DMS 273 (cell line): Measurements from ENCODE around the gene OR52K1.

Experiments
- DNase-seq: peaks from one replicate; lab custom pipeline; 2025; ENCODE audit not compliant: unreplicated experiment; lab: John Stamatoyannopoulos, UW

OR52K1 gene

GRCh38 chr11:4482445-4482844 is at the start of gene OR52K1:
TSS of gene OR52K1 (plus strand) at chr11:4482646. CDS start at chr11:4488901, 6,255 bp downstream.
- DNase-seq: no peak

GRCh38 chr11:4433856-4434255 is 48.6 kb upstream of the OR52K1 start:
- DNase-seq: no peak

GRCh38 chr11:4436411-4436810 is 46.0 kb upstream of the OR52K1 start:
- no peak for DNase-seq

DNA sequence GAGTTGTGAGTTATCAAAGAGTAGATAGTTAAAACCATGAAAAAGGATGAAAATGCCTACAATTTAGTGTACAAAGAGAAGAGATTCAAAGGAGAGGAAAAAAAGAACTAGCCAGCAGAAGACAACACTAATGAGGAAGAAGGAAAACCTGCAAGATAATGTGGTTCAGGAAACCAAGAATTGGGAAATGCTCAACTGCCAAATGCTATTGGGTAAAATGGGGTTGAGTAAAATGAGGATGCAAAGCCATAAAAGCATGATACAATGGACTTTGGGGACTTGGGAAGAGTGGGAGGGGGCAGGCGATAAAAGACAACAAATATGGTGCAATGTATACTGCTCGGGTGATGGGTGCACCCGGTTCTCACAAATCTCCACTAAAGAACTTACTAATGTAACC is 40.9 kb upstream of the OR52K1 start:
- no peak for DNase-seq

- no peak for DNase-seq
Observed at GRCh38 chr11:4443232-4443891, 39.1 kb upstream of the OR52K1 start.

GRCh38 chr11:4448995-4449394 is 33.5 kb upstream of the OR52K1 start, which contains the start of gene OR52K2:
TSS of gene OR52K2 (plus strand) at chr11:4449295. CDS start at chr11:4449340, 45 bp downstream.
- DNase-seq: no peak

DNA sequence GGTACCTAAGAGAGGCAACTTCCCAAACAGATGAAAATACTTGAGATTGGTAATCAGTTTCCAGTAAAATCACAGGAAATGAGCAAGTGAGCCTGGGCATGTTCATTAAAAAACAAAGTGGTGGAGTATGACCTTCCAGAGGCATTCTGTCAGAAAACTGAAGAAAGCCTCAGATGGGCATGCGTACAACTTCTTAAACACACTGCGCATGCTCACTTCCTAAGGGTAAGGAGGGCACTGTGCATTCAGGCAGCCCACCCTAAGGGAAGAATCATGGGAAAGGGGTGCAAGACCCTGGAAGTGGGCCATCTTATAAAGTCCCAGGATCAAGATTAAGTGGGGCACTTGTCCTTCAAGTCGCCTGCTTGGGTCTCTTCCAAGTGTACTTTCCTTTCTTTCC is 29.3 kb upstream of the OR52K1 start:
- no peak for DNase-seq

- no peak for DNase-seq
Observed at GRCh38 chr11:4454021-4454420, 28.4 kb upstream of the OR52K1 start.

- no peak for DNase-seq
Observed at GRCh38 chr11:4455419-4455818, 27.0 kb upstream of the OR52K1 start.

DNA sequence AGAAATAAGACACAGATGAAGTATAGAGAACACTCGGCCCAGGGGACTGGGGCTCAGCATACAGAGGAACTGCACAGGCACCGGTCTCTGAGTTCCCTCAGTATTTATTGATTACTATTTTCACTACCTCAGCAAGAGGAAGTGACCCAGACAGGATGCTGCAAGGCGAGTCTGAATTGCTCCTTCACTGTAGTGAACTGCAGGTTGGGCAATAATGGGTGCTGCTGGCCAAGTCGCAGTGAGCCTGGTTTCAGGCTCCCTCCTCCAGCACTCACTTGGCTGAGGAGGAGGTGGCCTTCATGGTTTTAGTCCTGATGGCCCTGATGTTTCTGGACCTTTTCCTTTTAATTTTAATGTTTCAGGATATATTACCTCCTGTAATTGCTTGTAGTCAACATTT is 22.9 kb upstream of the OR52K1 start:
- no peak for DNase-seq

GRCh38 chr11:4460151-4460550 is 22.3 kb upstream of the OR52K1 start:
- DNase-seq: no peak

- DNase-seq: no peak
Observed at GRCh38 chr11:4464216-4465159, 18.0 kb upstream of the OR52K1 start.

- no peak for DNase-seq
Observed at GRCh38 chr11:4465407-4465806, 17.0 kb upstream of the OR52K1 start.

- DNase-seq: no peak
Observed at GRCh38 chr11:4466131-4466870, 16.1 kb upstream of the OR52K1 start.

- DNase-seq: no peak
Observed at GRCh38 chr11:4466871-4467442, 15.5 kb upstream of the OR52K1 start.

DNA sequence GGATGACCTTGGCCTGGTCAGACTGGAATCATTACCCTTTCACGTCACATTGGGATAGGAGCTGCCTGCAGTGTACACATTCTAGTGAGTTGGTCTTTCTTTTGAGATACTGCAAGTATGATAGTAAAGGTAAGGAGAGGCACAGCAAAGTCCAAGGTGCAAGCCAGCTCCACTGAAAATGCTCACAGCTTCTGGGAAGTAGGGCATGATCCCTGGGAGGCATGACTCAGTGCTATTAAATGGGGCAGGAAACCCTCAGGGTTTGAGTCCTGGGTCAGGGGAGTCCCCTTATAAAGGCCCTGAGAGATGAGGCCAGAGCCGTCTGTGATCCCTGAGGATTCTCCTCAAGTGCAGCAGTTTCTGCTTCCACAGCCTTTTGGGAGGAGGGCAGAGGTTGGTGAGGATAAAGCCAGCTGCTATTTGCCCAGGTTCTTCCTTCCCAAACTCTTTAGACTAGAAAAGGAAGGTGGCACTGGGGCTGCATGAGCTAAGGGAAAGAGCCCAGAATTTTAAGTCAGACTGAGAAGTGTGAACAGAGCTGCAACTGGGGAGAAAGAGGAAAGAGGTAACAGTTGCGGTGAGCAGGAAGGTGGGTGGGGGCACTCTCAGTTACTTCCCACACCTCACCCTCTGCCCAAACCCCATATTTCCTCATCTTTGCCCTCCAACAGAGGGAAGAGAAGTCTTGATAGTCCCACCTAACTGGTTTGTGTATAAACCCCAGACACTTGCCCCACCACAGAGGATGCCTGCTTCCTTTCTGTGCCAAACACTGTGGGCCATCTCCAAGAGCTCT is 14.4 kb upstream of the OR52K1 start:
- DNase-seq: no peak

GRCh38 chr11:4479644-4480043 is 2.8 kb upstream of the OR52K1 start:
- no peak for DNase-seq

DNA sequence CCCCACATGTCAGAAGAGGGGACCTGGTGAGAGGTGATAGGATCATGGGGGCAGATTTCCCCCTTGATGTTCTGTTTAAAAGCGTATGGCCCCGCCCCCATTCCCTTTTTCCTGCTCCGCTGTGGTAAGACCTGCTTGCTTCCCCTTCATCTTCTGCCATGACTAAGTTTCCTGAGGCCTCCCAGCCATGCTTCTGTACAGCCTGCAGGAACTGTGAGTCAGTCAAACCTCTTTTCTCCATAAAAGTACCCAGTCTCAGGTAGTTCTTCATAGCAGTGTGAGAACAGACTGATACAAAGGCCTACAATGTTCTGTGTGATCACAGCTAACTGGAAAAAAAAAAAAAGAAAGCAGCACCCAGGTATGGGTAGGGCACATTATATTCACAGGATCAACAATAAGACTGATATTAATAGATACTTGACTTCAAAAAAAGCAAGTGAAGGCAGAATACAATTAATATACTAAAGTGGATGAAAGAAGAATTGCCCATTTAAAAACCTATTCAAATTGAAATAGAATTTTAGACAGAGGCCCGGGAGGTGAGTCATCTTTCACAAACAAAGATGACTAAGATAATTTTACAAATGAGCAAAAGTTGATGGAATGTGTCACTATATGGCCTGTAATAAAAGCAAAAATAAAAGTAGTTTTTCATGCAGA is 1.7 kb upstream of the OR52K1 start:
- no peak for DNase-seq

GRCh38 chr11:4481240-4481582 is 1.2 kb upstream of the OR52K1 start:
- no peak for DNase-seq

DNA sequence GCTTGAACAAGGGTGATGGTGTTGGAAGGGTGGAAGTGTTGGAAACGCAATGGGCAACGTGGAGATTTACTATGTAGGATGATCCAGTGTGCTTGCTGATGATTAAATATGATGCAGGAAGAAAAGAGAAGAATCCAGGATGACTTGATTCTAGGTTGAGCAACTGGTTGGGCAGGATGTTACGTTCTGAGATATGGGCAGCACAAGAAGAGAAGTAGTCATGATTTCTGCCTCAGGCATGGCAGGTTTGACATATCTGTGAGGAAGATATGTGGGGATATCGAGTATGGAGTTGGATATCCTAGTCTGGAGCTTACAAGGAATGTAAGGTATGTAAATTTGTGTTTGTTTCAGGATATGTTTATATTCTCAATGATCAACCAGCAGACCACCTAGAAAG is 1.9 kb downstream of the OR52K1 start:
- DNase-seq: no peak
